GM23338 (cell line): ENCODE measurements around the gene KLHL1.

Source experiments
- CTCF ChIP-seq, 2 experiments: fragments of 200-600 bp in 1 of 2; sonication (generic) in 1 of 2; conservative IDR thresholded peaks; 2 replicates each; pipeline versions ENCODE4 v1.5.1 to v1.6.1; 2016 to 2017; ENCODE audit warnings: antibody characterized with exemption in 2 of 2, low read depth in 2 of 2, mild to moderate bottlenecking in 2 of 2, moderate library complexity in 1 of 2
- EZH2 ChIP-seq: fragments of 200-600 bp; sonication (generic); IDR thresholded peaks from one replicate; pipeline ENCODE4 v1.8.0; 2017; ENCODE audit warnings: antibody characterized with exemption, mild to moderate bottlenecking, low read depth; ENCODE audit not compliant: unreplicated experiment
- EZH2phosphoT487 ChIP-seq: fragments of 200-600 bp; sonication (generic); IDR thresholded peaks from one replicate; pipeline ENCODE4 v1.8.1; 2018; ENCODE audit warnings: antibody characterized with exemption; ENCODE audit not compliant: unreplicated experiment
- JUNB ChIP-seq: IDR thresholded peaks from one replicate; pipeline ENCODE4 v1.6.1; 2016; ENCODE audit warnings: antibody characterized with exemption; ENCODE audit not compliant: unreplicated experiment
- POLR2AphosphoS5 ChIP-seq: IDR thresholded peaks from 2 replicates; pipeline ENCODE4 v1.6.1; 2016; ENCODE audit warnings: antibody characterized with exemption, low read depth

- no peak for TF ChIP-seq CTCF (conservative IDR thresholded peaks at IDR 0.05; ENCODE audit: low read depth in 2 of 2)
- TF ChIP-seq EZH2 = no peak
- no peak for TF ChIP-seq POLR2AphosphoS5
- TF ChIP-seq EZH2phosphoT487 = no peak
- TF ChIP-seq JUNB = no peak
Measured at GRCh38 chr13:69751259-69751658, 357.0 kb downstream of the KLHL1 start.
